NT2/D1 (cell line): Measurements from ENCODE around the gene CD8B.

ENCODE experiments used
- DNase-seq: peaks from one replicate; pipeline ENCODE4 v3.0.0-alpha.2; 2011; ENCODE audit warnings: low read depth, low spot score
- H3K27me3 ChIP-seq: 2 replicates; pipeline ENCODE4 v1.6.0; 2011; ENCODE audit warnings: mild to moderate bottlenecking; ENCODE audit not compliant: insufficient read length, insufficient read depth
- H3K36me3 ChIP-seq: 2 replicates; pipeline ENCODE4 v1.6.1; 2011; ENCODE audit warnings: mild to moderate bottlenecking, low read length, mixed read lengths; ENCODE audit not compliant: insufficient read depth, insufficient read length
- H3K4me1 ChIP-seq: 2 replicates; pipeline ENCODE4 v1.5.1; 2011; ENCODE audit not compliant: insufficient read depth, insufficient read length
- H3K4me3 ChIP-seq: 2 replicates; pipeline ENCODE4 v1.5.1; 2011; ENCODE audit warnings: low read depth; ENCODE audit not compliant: insufficient read length
- H3K9ac ChIP-seq: 2 replicates; pipeline ENCODE4 v1.6.0; 2011; ENCODE audit warnings: low read depth; ENCODE audit not compliant: insufficient read length
- H3K9me3 ChIP-seq: 2 replicates; pipeline ENCODE4 v1.5.1; 2011; ENCODE audit warnings: mild to moderate bottlenecking, low read length; ENCODE audit not compliant: insufficient read depth
- SUZ12 ChIP-seq: IDR thresholded peaks from 2 replicates; pipeline ENCODE4 v1.6.1; 2011; ENCODE audit not compliant: insufficient read length, insufficient read depth; ENCODE audit errors: extremely low read depth
- YY1 ChIP-seq: IDR thresholded peaks from 2 replicates; pipeline ENCODE4 v1.6.1; 2011; ENCODE audit not compliant: insufficient read length, insufficient read depth
- ZNF274 ChIP-seq: IDR thresholded peaks from 2 replicates; pipeline ENCODE4 v1.6.1; 2011; ENCODE audit warnings: mild to moderate bottlenecking, low read depth, low read length

Gene CD8B

DNA sequence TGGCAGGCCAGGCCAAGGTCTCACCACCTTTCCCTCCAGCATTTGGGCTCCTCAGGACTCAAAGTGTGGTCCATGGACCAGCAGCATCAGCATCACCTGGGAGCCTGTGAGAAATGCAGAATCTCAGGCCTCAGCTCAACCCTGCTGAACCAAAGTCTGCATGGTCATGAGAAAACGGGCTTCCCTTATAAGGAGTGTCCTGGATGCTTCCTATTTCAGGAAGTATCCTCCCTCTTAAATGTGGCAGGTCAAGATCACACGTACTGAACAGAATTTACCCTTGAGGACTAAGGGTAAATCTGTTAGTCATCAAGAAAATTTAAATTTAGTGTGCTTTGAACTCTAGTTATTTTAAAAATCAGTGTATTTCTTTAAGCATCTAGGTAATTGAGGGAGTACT lies 82.7 kb downstream of the CD8B start:
- H3K36me3 ChIP-seq = peaks cover 5% of the 10 kb centered on the region
- no peaks in the 10 kb centered on the region for H3K4me1 ChIP-seq
- no peak overlapping the region for H3K4me3 ChIP-seq
- no peak overlapping the region for H3K9ac ChIP-seq
- H3K27me3 ChIP-seq = no peaks in the 10 kb centered on the region
- no peak for DNase-seq
- no peaks in the 10 kb centered on the region for H3K9me3 ChIP-seq
- no peak for TF ChIP-seq ZNF274
- TF ChIP-seq SUZ12 = no peak
- TF ChIP-seq YY1 = no peak

GRCh38 chr2:86776532-86776931 lies 85.2 kb downstream of the CD8B start:
- H3K4me3 ChIP-seq = no peak overlapping the region
- TF ChIP-seq ZNF274 (no peak), YY1 (no peak)
- H3K9ac ChIP-seq = no peak overlapping the region
- no peaks in the 10 kb centered on the region for H3K27me3 ChIP-seq
- H3K36me3 ChIP-seq = peaks cover 16% of the 10 kb centered on the region
- no peak for DNase-seq
- H3K4me1 ChIP-seq = no peaks in the 10 kb centered on the region
- H3K9me3 ChIP-seq = no peaks in the 10 kb centered on the region

DNA sequence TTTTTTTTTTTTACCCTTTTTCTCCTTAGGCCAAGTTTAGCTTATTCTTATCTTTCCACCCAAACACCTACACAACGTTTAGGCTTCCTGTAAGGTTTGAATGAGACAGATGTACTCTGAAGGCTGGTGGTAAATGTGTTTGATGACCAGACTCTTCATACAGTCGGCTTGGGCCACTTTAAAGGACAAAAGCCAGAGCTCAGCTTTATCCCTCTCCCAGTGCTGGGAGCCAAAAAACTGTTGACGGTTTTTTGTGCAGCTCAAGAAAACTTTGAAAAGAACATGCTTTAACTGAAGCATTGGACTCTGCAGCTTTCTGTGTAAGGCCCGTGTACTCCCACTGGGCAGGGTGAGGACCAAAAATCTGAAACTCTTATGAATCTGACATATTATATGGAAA lies 86.3 kb downstream of the CD8B start:
- no peak for DNase-seq
- no peak for TF ChIP-seq YY1
- no peak for TF ChIP-seq ZNF274
- TF ChIP-seq SUZ12 = no peak
- Histone ChIP-seq H3K36me3 (peaks cover 26% of the 10 kb centered on the region), H3K27me3 (no peaks in the 10 kb centered on the region), H3K4me1 (no peaks in the 10 kb centered on the region), H3K9me3 (no peaks in the 10 kb centered on the region), H3K4me3 (no peak overlapping the region), H3K9ac (no peak overlapping the region)

- Histone ChIP-seq H3K9ac (no peak overlapping the region), H3K4me3 (no peak overlapping the region), H3K9me3 (no peaks in the 10 kb centered on the region), H3K36me3 (peaks cover 29% of the 10 kb centered on the region), H3K27me3 (no peaks in the 10 kb centered on the region), H3K4me1 (no peaks in the 10 kb centered on the region)
- no peak for DNase-seq
- TF ChIP-seq SUZ12 (no peak), YY1 (no peak), ZNF274 (no peak)
These were observed 86.8 kb downstream of the CD8B start for GRCh38 chr2:86774862-86775261.

DNA sequence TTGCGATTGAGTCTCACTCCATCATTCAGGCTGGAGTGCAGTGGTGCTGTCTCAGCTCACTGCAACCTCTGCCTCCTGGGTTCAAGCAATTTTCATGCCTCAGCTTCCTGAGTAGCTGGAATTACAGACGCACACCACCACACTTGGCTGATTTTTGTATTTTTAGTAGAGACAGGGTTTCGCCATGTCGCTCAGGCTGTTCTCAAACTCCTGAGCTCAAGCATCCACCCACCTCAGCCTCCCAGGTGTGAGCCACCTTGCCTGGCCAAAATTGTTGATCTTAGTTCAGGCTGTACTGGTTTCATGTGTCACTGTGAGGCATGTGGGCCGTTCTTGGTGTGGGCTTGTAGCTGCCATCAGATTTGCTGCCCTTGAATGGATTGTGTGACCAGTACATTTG lies 89.1 kb downstream of the CD8B start:
- TF ChIP-seq SUZ12 (no peak), ZNF274 (no peak)
- Histone ChIP-seq H3K27me3 (no peaks in the 10 kb centered on the region), H3K9ac (no peak overlapping the region), H3K4me3 (no peak overlapping the region), H3K36me3 (peaks cover 41% of the 10 kb centered on the region), H3K4me1 (no peaks in the 10 kb centered on the region), H3K9me3 (no peaks in the 10 kb centered on the region)
- DNase-seq = no peak

- Histone ChIP-seq H3K27me3 (no peaks in the 10 kb centered on the region), H3K9ac (no peak overlapping the region), H3K4me1 (no peaks in the 10 kb centered on the region), H3K36me3 (peaks cover 46% of the 10 kb centered on the region), H3K9me3 (no peaks in the 10 kb centered on the region), H3K4me3 (no peak overlapping the region)
- no peak for DNase-seq
- TF ChIP-seq YY1 = no peak
- TF ChIP-seq ZNF274 = no peak
These were observed 90.8 kb downstream of the CD8B start for GRCh38 chr2:86770816-86771301.

DNA sequence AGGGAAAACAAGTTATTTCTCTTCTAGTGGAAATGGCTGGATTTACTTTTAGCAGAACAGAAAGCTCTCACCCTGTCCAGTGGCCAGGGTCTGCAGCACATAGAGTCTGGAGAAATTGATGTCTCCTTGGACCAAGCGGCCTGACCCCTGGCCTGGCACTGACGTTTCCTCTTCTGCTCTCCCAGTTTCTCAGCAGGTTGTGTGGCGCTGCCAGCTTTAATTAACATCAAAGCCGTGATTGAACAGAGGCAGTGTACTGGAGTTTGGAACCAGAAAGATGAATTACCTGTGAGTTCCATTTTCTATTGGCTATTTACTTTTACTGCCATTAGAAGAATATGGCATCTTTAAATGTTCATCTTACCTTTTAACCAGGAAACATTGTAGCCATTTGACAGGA lies 91.8 kb downstream of the CD8B start:
- Histone ChIP-seq H3K4me1 (no peaks in the 10 kb centered on the region), H3K9me3 (no peaks in the 10 kb centered on the region), H3K4me3 (no peak overlapping the region), H3K27me3 (no peaks in the 10 kb centered on the region), H3K36me3 (peaks cover 50% of the 10 kb centered on the region), H3K9ac (no peak overlapping the region)
- TF ChIP-seq ZNF274 (no peak), SUZ12 (no peak), YY1 (no peak)
- DNase-seq = no peak
